ELF-1 (cell line): ENCODE measurements around the gene SYDE2.
A peak's percentile ranks its signal among the peaks of the same experiment; 100 is the strongest.
"Not testable (repeated sequence)": the region's sequence is repeated elsewhere in the genome, so short reads cannot be mapped to it uniquely, and the experiment has no call there.

Source experiments
- DNase-seq: peaks from one replicate; pipeline ENCODE4 v3.0.0-alpha.2; 2016; ENCODE audit warnings: low read depth, low spot score

SYDE2 gene

GRCh38 chr1:85174503-85174902, 26.3 kb downstream of the SYDE2 start:
- DNase-seq: no peak

GRCh38 chr1:85172684-85173337, 28.0 kb downstream of the SYDE2 start:
- DNase-seq: no peak

DNA sequence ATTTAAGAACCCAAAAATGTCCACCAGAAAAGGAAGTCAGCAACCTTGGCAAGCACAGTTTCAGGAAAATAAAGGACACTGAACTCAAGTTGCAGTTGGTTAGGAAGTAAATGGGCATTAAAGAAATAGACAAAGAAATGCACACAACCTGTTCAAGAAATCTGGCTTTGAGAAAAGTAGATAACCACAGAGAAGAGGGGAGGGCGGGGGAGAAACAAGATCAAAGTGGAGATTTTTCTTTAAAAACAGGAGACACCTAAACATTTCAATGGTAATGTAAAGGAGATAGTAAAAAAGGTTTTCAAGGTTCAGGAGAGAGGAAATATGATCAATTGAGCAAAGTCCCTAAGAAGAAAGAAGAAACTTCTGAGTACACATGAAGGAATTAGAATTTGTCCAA, 29.1 kb downstream of the SYDE2 start:
- DNase-seq: no peak

DNA sequence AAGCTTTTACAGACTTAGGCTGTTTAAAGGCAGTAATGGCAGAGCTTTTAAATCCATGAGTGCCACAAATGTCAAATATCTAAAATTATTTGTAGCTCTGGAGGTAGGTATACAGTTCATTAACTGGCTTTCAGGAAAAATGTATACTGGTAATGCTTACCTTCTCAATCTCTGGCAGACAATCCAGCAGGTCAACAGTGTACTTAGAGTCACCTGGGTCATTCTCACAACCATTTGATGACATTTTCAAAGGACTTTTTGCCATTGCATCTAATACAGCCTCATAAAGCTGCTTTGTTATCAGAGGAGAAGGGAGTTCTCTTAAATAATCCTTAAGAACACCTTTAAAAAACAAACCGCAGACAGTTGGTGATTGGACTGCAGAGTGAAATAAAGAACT, 31.9 kb downstream of the SYDE2 start:
- no peak for DNase-seq

DNA sequence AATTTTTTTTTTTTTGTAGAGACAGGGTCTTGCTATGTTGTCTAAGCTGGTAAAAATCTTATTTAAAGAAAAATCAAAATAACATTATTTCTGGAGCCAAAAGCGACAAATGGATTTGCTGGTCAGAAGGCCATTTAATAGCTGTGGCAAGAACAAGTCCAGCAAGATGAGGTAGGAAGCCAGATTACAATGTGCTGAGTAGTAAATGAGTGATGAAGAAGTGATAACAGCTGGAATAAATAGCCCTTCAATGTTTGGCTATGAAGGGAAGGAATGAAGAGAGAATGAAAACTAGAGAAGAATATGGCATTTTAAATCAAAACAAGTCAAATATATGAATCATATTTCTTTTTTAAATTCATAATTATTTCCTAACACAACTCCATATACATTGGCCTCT, 34.5 kb downstream of the SYDE2 start:
- no peak for DNase-seq

DNA sequence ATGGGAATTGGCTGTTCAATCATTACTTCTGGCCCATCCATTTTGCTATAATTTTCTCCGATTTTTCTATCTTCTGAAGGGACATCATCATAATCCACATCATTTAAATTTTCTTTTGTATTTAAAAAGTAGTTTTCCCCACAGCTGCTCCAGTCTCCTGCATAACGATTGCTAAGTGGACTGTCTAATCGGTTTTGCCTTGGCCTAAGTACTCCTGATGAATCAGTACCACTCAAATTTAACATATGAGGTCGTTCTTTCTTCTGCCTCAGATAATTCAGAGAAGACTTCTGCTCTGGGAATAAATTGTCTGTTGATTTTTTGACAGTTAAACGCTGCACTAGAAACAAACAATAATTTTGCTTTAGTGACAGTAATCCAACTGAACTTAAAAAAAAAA, 41.9 kb downstream of the SYDE2 start:
- no peak for DNase-seq

DNA sequence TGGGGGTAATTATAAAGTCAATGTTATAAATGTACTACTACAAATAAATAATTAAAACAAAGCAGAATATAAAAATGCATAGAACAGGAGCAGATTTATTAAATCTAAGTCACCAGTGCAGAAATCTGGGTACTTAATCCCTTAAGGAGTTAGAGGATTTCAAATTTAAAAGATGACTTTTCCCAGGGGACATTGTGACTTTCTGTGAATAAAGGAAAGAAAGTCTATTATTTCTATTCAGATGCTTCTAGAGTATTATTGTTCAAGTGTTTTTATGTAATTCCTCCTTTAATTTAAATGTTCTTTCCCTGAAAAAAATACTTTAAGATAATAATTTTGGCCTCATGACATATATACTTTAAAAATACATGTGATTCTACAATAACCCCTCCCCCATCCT, 43.4 kb downstream of the SYDE2 start:
- no peak for DNase-seq

DNA sequence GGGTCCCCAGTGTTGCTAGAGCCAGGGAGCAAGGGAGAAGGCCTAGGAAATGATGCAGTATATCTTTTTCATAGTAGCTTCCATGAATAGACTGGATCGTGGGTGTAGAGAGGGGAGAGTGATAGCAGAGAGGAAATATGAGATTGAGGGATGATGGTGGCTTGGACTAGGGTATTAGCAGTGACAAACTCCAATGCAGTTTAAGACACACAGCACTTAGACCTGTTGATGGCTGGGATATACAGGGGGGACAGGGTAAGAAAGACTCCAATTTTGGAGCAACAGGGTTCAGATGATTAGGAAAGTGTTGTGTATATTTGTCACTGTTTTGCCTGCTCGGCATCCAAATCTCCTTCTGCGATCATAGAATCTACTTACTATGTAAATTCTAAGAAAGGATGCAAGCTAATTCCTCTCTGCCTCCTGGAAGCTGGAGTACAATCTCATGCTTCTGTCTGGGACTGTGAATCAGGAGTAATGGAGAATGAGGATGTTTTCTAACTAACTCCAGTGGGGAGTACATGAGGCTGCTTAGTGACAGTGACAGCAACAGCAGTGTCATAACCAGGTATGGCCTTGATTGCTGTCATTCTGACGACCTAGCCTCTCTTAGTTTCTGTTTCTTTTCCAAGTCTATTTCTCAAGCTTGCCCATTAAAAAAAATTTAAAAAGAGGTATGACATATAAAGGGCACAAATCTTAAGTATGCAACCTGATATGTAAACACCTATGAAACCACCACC, 47.5 kb downstream of the SYDE2 start:
- DNase-seq: no peak

DNA sequence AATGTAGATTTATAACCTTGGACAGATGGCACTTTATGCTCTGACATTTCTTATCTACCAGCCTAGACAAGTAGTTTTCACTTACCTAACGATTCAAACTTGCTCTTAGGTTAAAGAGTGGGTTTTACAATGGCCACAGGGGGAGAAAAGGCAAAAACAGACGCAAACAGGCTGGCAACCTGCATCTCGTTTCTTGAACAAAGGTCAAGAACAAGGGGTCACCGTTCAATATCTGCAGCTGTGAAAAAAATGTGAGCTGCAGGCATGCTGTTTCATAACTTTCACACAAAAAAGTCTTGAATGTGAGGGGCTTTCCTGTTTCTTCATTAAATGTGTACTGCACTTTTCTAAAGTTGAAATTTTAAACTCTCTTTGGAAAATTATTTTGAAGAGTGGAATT, 49.4 kb downstream of the SYDE2 start:
- no peak for DNase-seq

DNA sequence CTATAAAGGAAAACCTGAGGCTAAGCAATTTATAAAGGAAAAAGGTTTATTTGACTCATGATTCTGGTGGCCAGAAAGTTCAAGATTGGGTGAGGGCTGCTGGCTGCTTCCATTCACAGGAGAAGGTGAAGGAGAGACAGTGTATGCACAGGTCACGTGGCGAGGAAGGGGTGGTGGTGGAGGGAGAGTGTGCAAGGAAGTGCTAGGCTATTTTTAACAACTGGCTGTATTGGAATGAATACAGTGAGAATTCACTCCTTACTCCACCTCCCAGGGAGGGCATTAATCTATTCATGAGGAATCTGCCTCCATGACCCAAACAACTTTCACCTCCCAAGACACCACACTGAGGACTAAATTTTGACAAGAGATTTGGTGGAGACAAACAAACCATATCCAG, 51.0 kb downstream of the SYDE2 start:
- no peak for DNase-seq

GRCh38 chr1:85148524-85149250, 52.1 kb downstream of the SYDE2 start:
- DNase-seq: no peak

GRCh38 chr1:85146972-85147359, 53.9 kb downstream of the SYDE2 start:
- DNase-seq: no peak

GRCh38 chr1:85146298-85146971, 54.4 kb downstream of the SYDE2 start:
- not testable (repeated sequence) for DNase-seq

DNA sequence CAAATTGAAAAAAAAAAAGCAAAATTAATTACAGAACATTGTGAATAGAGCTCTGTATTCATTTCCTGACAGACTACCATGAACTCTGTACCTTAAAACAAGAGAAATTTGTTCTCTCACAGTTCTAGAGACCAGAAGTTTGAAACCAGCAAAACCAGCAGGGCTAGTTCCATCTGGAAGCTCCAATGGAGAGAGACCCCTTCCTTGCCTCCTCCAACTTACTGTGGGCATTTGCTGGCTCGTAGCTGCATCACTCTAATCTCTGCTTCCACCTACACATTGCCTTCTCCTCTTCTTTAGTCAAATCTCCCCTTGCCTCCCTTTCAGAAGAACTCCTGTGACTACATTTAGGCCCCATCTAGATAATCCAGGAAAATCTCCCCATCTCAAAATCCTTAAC, 56.5 kb downstream of the SYDE2 start:
- peak; percentile 47 for DNase-seq

DNA sequence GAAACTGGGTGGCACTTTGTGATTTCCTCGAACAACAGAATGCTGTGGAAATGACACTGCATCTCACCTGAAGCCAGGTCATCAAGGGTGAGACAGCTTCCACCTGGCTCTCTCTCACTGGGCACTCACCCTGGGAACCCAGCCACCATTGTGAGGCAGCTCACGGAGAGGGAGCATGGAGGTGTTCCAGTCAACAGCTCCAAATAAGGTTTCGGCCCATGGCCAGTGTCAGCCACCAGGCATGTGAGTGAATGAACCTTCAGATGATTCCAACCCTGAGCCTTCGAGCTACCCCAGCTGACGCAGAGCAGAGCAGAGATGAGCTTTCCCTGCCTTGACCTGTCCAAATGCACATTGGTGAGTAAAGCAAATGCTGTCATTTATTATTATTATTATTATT, 58.1 kb downstream of the SYDE2 start:
- no peak for DNase-seq

GRCh38 chr1:85138439-85138838, 62.4 kb downstream of the SYDE2 start:
- not testable (repeated sequence) for DNase-seq

- DNase-seq: no peak
Measured at GRCh38 chr1:85137660-85138059, 63.2 kb downstream of the SYDE2 start.

- no peak for DNase-seq
Measured at GRCh38 chr1:85135392-85135798, 65.4 kb downstream of the SYDE2 start.

GRCh38 chr1:85134583-85135391, 66.0 kb downstream of the SYDE2 start:
- DNase-seq: peak; percentile 17

GRCh38 chr1:85133565-85134159, 67.2 kb downstream of the SYDE2 start:
- no peak for DNase-seq
